Kidney (tissue), 14 donors: ENCODE data around the gene EBF4. TPM values are rescaled to one million over a fixed set of nuclear protein-coding genes. Genes with fewer than 3 reads are reported as not detected.
A peak's percentile ranks its signal among the peaks of the same experiment; 100 is the strongest.

Source experiments
- DNase-seq, 5 donors: peaks; one replicate each; pipeline ENCODE4 v3.0.0-alpha.2; 2013 to 2020
- FAIRE-seq: peaks from 2 replicates; lab custom pipeline; 2012; peaks lifted over from hg19 to GRCh38; lab: Jason Lieb, UNC
- H3K27ac ChIP-seq, 2 donors: one replicate each; pipeline ENCODE4 v1.7.0; 2013; ENCODE audit warnings: low read depth in 2 of 2, low read length in 2 of 2, inconsistent platforms in 1 of 2
- H3K27me3 ChIP-seq: one replicate; pipeline ENCODE4 v1.7.1; 2013; ENCODE audit warnings: low read length, inconsistent platforms; ENCODE audit not compliant: control insufficient read depth, insufficient read depth
- H3K36me3 ChIP-seq, 3 donors: one replicate each; pipeline versions ENCODE4 v1.7.0 to v1.7.1; 2013; ENCODE audit warnings: low read length in 3 of 3, control low read depth in 1 of 3, inconsistent platforms in 1 of 3; ENCODE audit not compliant: insufficient read depth in 3 of 3, control insufficient read depth in 2 of 3
- H3K4me1 ChIP-seq, 3 donors: one replicate each; pipeline versions ENCODE4 v1.7.0 to v1.7.1; 2013; ENCODE audit warnings: low read length in 3 of 3, inconsistent platforms in 1 of 3, low read depth in 1 of 3; ENCODE audit not compliant: control insufficient read depth in 2 of 3, insufficient read depth in 2 of 3
- H3K4me3 ChIP-seq, 3 donors: one replicate each; pipeline versions ENCODE4 v1.7.0 to v1.8.1; 2013; ENCODE audit warnings: low read length in 3 of 3, control low read depth in 1 of 3, inconsistent platforms in 1 of 3
- H3K9ac ChIP-seq, 3 donors: one replicate each; pipeline versions ENCODE4 v1.7.0 to v1.7.1; 2013; ENCODE audit warnings: low read length in 3 of 3, control low read depth in 1 of 3, inconsistent platforms in 1 of 3
- H3K9me3 ChIP-seq, 3 donors: one replicate each; pipeline versions ENCODE4 v1.7.0 to v1.7.1; 2013; ENCODE audit warnings: low read length in 3 of 3, control low read depth in 1 of 3, inconsistent platforms in 1 of 3; ENCODE audit not compliant: control insufficient read depth in 2 of 3, insufficient read depth in 1 of 3
- CTCF ChIP-seq: IDR thresholded peaks from 3 replicates; pipeline ENCODE4 v1.5.1; 2012; ENCODE audit warnings: mild to moderate bottlenecking, moderate library complexity, borderline replicate concordance; ENCODE audit not compliant: insufficient read depth; ENCODE audit errors: extremely low read depth
- intact Hi-C: fragments of 100-400 bp; cut with DNase I; formaldehyde crosslinking; loops from one replicate; pipeline ENCODE4 v1.11.1; 2022
- polyA plus RNA-seq: library from polyadenylated mRNA; stranded (reverse); fragments of 350-450 nt; fragmentation: Illumina TruSeq; extraction: RNeasy Lipid Tissue Mini Kit (QIAGEN cat#74804); gene quantifications from one replicate; pipeline ENCODE4 v1.2.3, GENCODE V29; 2014; ENCODE audit warnings: low read depth, low replicate concordance; ENCODE audit not compliant: insufficient read depth
- total RNA-seq: library from RNA; stranded (reverse); fragmentation: NEBNext Ultra II Directional; extraction: Animal tissue kit (Norgen Biotek cat#: 25700); gene quantifications from one replicate; pipeline ENCODE4 v1.2.1, GENCODE V29; 2021
- donor health status: control.
- donor health status: control.
- donor health status: control.
- donor health status: control.
- donor health status: control.
- donor health status: DM: yes; HTN: yes; CAD: no.
- donor health status: Normal renal cell carcinoma (clear cell type).

EBF4 gene
- total and polyA plus RNA-seq, 2 donors from 2014 or later = 8.8 to 10.2 TPM

- Histone ChIP-seq H3K9me3 (no peaks in the 10 kb centered on the region), H3K27ac (no peak overlapping the region), H3K4me3 (no peak overlapping the region), H3K36me3 (no peaks in the 10 kb centered on the region), H3K27me3 (no peaks in the 10 kb centered on the region), H3K4me1 (no peaks in the 10 kb centered on the region), H3K9ac (no peak overlapping the region)
- no peak for TF ChIP-seq CTCF
- intact Hi-C loops = no loop called here
- DNase-seq (no peak), FAIRE-seq (no peak)
Measured at GRCh38 chr20:2762578-2763131, 70.1 kb downstream of the EBF4 start.

GRCh38 chr20:2763186-2763585, 70.6 kb downstream of the EBF4 start:
- TF ChIP-seq CTCF = no peak
- Histone ChIP-seq H3K27me3 (no peaks in the 10 kb centered on the region), H3K9me3 (no peaks in the 10 kb centered on the region), H3K36me3 (no peaks in the 10 kb centered on the region), H3K27ac (no peak overlapping the region), H3K4me3 (no peak overlapping the region), H3K9ac (no peak overlapping the region), H3K4me1 (no peaks in the 10 kb centered on the region)
- intact Hi-C loops = no loop called here
- DNase-seq = no peak
- no peak for FAIRE-seq

- Histone ChIP-seq H3K36me3 (no peaks in the 10 kb centered on the region), H3K4me3 (no peak overlapping the region), H3K27me3 (no peaks in the 10 kb centered on the region), H3K4me1 (no peaks in the 10 kb centered on the region), H3K27ac (no peak overlapping the region), H3K9me3 (no peaks in the 10 kb centered on the region), H3K9ac (no peak overlapping the region)
- FAIRE-seq = no peak
- no peak for TF ChIP-seq CTCF
- intact Hi-C loops = no loop called here
- DNase-seq = peak in 1 of 5 donors; percentile 88
Measured at GRCh38 chr20:2767768-2768631, 75.4 kb downstream of the EBF4 start.
